NB4 (cell line): ENCODE measurements around the gene NME4.

Source experiments
- DNase-seq: peaks from one replicate; pipeline ENCODE4 v3.0.0; 2010; ENCODE audit warnings: low read depth
- H3K4me3 ChIP-seq: one replicate; pipeline ENCODE4 v1.5.1; 2011; ENCODE audit warnings: mild to moderate bottlenecking, low read depth, low read length, moderate library complexity
- CTCF ChIP-seq: IDR thresholded peaks from one replicate; pipeline ENCODE4 v1.5.1; 2012; ENCODE audit warnings: low read depth, low read length
- MAX ChIP-seq: IDR thresholded peaks from 2 replicates; pipeline ENCODE4 v1.6.1; 2011; ENCODE audit warnings: low read depth, low read length
- MYC ChIP-seq: IDR thresholded peaks from 2 replicates; pipeline ENCODE4 v1.6.1; 2011; ENCODE audit warnings: low read depth, low read length
- POLR2A ChIP-seq: IDR thresholded peaks from 2 replicates; pipeline ENCODE4 v1.6.1; 2011; ENCODE audit warnings: mild to moderate bottlenecking; ENCODE audit not compliant: insufficient read length; ENCODE audit errors: extremely low read depth

The NME4 gene

DNA sequence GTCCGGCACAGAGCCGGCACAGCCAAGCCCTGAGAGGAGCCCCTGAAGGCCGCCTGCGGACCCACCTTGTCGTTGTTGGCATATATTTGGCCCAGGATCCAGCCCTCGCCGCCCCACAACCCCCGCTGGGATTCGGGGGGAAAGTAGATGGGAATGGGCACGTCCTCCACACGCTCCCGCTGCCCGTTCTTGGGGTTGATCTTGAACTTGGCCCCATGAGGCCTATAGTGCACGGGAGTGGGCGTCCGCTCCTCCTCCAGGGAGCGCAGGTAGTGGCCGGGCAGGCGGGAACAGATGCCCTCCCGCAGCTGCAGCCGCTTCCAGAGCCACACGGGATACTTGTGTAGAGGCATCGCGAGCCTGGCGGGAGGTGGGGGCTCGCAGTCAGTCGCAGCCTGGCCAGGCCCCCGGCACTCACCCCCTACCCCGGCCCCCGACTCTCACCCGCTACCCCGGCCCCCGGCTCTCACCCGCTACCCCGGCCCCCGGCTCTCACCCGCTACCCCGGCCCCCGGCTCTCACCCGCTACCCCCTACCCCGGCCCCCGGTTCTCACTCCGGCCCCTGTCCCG is 27.0 kb upstream of the NME4 start:
- no peak for DNase-seq
- no peak overlapping the region for H3K4me3 ChIP-seq
- no peak for TF ChIP-seq CTCF
- no peak for TF ChIP-seq MAX
- no peak for TF ChIP-seq POLR2A
- no peak for TF ChIP-seq MYC

- TF ChIP-seq MYC (peak; percentile 40; the same call in 1 of the 2 replicates), MAX (peak; percentile 23; the same call in 1 of the 2 replicates), POLR2A (peak; percentile 25), CTCF (no peak)
Measured at GRCh38 chr16:370443-370842, 26.6 kb upstream of the NME4 start, which contains the start of gene MRPL28. Gene MRPL28 (minus strand): TSS chr16:370538. CDS start chr16:370218, 320 bp downstream.

GRCh38 chr16:370979-371514 is 26.0 kb upstream of the NME4 start:
- no peak for DNase-seq
- H3K4me3 ChIP-seq, result no peak overlapping the region
- no peak for TF ChIP-seq CTCF

More at GRCh38 chr16:370443-370842, 26.6 kb upstream of the NME4 start, which contains the start of gene MRPL28:
- no peak within 1 kb of the TSS for H3K4me3 ChIP-seq
- peak; percentile 92 for DNase-seq

DNA sequence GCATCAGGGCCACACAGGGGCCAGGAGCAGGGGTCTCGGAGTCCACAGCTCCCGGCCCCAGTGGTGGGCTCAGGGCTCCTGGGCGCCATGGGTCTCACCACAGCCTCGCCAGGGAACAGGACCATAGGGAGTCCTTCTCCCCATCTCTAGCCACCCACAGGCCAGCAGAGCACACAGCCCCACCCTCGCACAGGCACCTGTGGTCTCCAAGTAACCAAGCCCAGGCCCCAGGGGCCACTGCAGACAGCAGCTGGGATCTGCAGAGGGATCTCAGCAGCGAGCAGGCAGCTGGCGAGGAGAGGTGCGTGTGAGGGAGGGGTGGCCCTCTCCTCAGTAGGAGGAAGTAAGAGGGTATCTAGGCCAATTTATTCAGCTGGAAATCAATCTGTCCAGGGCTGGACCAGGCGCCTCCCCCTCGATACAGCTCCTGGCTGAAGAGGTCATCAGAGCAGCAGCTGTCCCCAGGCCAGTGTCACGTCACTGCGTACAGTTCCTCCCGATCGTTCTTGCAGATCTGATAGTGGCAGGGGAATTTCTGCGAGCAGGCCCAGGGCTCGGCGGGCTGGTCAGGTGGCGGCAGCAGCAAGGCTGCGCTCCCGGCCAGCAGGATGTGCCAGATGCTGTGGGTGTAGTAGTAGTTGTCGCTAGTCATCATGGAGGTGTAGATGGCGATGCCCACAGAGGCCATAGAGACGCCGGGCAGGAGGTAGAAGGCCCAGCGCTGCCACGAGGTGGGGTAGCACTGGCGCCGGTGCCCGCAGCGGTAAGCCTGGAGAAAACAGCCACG is 25.3 kb upstream of the NME4 start:
- TF ChIP-seq CTCF (no peak), POLR2A (no peak), MYC (no peak), MAX (no peak)
- no peak for DNase-seq
- no peak overlapping the region for H3K4me3 ChIP-seq

DNA sequence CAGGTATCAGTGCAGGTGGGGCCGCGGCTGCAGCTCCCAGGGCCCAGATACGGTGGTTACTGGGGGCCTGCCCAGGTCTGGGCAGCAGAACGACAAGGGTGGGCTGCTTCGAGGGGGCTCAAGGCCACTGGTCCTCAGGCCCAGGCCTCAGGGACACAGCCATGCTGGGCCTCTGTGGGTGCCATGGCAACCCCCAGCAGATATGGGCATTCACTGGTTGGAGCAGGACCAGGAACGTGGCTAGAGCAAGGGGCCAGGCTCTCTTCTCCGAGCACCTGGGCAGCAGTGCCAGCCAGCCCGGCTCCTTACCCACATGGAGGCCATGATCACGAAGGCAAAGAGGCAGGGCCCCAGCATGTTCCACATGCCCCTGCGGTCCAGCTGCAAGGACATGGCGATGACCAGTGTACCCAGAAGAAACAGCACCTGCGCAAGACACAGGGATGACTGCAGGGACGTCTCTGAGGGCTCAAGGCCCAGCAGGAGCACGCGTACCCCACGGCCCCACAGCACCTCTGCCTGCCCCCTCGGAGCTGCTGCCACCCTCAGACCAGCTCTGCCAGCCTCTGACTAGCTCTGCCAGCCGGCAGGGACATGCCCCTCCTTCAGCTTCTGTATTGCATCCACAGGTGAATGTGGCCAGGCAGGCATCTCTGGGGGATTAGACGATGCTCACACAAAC is 24.6 kb upstream of the NME4 start:
- no peak overlapping the region for H3K4me3 ChIP-seq
- TF ChIP-seq CTCF (no peak), MYC (no peak), MAX (no peak), POLR2A (no peak)
- no peak for DNase-seq
